Mammary epithelial cell (primary cell): ENCODE results near the gene PLD6.

ENCODE experiments used
- CTCF ChIP-seq, 2 donors: IDR thresholded peaks in 1 of 2; conservative IDR thresholded peaks in 1 of 2; 2 replicates each; pipeline ENCODE4 v1.5.1; 2011 to 2012; ENCODE audit warnings: inconsistent platforms in 2 of 2, low read length in 2 of 2, mild to moderate bottlenecking in 2 of 2, control low read depth in 1 of 2, low read depth in 1 of 2; ENCODE audit not compliant: insufficient read depth in 1 of 2; ENCODE audit errors: extremely low read depth in 1 of 2
- EZH2 ChIP-seq: IDR thresholded peaks from 2 replicates; pipeline ENCODE4 v1.6.1; 2012; ENCODE audit warnings: low read length, inconsistent platforms, borderline replicate concordance

GRCh38 chr17:17170346-17170985, 35.7 kb downstream of the PLD6 start:
- TF ChIP-seq CTCF (conservative IDR thresholded peaks at IDR 0.05 in 1 of 2, IDR thresholded peaks at IDR 0.05 in 1 of 2; ENCODE audit: extremely low read depth in 1 of 2, insufficient read depth in 1 of 2, low read depth in 1 of 2, low read length in 2 of 2) (no peak), EZH2 (no peak)
